HG02798 (cell line): ENCODE results near the gene COPZ2.
"Not testable (repeated sequence)": the region's sequence is repeated elsewhere in the genome, so short reads cannot be mapped to it uniquely, and the experiment has no call there.

Source experiments
- ATAC-seq: cut with Tn5 transposase; IDR thresholded peaks from one replicate; pipeline ENCODE4 v1.9.1; 2021; ENCODE audit warnings: mild to moderate bottlenecking; ENCODE audit not compliant: unreplicated experiment, poor library complexity

COPZ2 gene

DNA sequence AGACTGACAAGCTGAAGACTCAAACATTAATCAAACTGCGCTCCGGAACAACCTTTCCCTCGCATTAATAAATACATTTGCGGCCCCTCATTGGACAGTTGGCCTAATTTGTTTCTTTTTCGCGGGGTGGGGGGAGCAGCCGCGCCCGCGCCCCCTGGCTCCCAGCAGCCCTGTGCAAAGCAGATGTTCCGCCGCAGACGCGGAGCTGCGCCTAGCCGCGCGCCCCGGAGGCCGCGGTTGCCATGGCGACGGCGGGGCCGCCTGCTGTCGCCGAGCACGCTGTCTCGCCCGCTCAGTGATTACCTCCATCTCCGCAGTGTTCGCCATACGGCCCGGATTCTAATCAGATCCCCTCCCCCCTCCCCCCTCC is 25.5 kb downstream of the COPZ2 start:
- ATAC-seq, result peak; percentile 45

DNA sequence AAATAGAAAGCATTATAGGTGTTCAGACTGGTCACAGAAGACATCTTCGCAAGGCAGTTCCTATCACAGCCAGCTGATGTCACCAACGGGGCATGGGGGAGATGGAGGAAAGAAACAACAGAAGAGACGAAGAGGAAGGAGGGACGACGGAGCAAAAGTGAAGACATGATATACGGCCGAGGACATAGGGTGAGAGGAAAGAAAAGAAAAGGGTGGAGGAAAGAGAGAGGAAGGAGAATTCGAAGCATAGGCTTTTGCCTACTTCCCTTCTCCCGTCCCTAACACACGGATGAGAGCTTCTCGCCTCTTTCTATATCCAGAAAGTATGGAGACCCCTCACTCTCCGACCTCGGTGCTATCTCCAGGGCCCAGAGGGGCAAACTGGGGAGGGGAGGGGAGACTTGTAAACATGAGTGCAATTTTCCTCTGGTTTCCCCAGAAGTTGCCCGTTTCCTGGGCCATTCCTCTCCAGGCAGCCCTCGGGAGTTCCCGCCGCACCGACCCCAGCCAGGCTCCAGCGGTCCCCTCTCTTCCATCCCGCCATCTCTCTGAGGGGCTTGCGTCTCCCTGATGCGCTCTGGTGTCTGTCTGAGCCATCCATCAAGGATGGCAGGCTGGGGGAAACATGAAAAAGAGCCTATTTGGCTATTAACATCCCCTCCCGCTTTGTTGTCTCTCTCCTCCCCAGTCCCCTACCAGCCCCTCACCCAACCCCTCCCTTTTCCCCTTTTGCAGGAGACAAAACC is 26.0 kb downstream of the COPZ2 start:
- ATAC-seq, result no peak

- ATAC-seq, result no peak
Measured at GRCh38 chr17:48010193-48010592, 27.4 kb downstream of the COPZ2 start.

DNA sequence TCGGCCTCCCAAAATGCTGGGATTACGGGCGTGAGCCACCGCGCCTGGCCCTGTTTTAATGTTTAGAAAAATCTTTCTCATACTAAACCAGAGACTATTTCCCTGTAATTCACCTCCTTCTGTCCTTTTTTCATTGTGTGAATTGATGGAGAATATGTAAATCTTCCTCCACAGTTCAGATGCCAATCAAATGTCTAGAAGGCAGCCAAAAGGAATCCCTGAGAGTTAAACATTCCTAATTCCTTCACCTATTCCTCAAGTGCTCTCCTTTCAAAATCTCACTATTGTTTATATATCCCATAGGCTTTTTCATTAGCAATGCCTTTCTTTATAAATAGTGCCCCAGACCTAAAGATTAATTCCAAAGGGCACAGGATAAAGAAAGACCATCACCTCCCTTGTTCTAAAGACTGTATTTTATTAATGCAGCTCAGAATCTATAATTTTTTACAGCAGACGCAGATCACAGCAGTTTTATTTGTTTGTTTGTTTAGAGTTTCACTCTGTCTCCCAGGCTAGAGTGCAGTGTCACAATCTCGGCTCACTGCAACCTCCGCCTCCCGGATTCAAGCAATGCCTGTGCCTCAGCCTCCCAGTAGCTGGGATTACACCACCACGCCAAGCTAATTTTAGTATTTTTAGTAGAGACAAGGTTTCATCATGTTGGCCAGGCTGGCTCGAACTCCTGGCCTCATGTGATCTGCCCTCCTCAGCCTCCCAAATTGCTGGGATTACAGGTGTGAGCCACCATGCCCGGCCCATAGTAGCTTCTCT is 30.5 kb downstream of the COPZ2 start:
- ATAC-seq, result no peak

- no peak for ATAC-seq
Measured at GRCh38 chr17:48004983-48005382, 32.6 kb downstream of the COPZ2 start.

GRCh38 chr17:48003417-48004151 is 34.0 kb downstream of the COPZ2 start:
- no peak for ATAC-seq

- no peak for ATAC-seq
Measured at GRCh38 chr17:48002916-48003416, 34.6 kb downstream of the COPZ2 start.

DNA sequence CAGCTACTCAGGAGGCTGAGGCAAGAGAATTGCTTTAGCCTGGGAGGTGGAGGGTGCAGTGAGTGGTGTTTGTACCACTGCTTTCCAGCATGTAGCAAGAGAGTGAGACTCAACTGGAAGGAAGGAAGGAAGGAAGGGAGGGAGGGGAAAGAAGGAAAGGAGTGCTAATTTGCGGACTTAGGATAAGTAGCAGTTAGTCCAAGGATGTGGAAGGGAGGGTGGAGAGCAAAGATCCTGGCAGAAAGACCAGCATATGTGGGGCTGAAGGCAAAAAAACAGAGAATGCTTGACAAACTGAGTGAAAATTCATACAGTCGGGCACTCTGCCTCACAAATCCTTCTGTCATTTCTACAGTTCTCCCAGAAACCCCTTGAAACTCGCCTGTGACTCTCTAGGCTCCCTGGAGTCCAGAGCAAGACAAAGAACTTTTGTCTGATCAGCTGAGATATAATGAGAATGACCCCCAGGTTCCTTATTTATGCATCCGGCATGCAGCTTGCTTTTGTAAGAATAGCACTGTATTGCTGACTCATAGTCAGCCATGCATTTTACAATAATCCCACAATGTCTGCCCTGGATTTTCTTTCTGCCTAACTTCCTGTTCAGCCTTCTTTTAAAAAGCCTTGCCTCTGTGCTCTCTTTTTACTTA is 35.2 kb downstream of the COPZ2 start:
- ATAC-seq, result peak; percentile 31

- ATAC-seq, result not testable (repeated sequence)
Measured at GRCh38 chr17:48001657-48002056, 35.9 kb downstream of the COPZ2 start.

DNA sequence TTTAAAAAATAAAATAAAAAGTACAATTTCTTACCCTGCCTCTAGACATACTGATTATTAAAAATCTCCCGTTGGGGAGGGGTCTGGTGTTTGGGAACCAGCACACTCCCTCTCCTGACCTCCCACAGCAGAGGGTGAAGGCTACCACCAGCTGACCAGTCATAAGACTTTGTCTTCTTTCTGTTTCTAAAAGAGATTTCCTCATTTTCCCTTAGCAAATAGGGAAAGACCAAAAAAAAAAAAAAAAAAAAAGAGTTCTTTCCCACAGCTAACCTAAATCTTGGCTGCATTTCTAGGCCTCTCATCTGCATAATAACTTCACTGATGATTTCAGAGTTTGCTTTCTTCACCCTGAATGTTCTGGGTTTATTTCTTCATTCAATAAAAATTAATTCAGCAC is 36.4 kb downstream of the COPZ2 start:
- ATAC-seq, result no peak

- ATAC-seq, result no peak
Measured at GRCh38 chr17:47999582-47999981, 38.0 kb downstream of the COPZ2 start.

DNA sequence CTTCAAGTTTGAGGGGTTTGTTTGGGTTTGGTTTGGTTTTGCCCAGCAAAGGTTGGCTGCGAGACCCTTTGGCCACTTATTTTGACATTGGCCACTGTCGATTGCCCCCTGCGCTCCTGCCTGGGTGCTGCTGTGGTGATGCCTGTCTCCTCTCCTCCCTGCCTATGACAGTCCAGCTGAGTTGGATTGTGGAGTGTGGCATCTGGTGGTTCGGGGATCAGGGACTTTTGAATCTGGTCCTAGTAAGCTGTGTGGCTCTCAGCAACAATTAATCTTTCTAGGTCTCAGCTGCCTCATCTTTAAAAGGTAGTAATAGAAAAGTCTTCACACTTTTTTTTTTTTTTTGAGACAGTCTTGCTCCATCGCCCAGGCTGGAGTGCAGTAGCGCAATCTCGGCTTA is 39.6 kb downstream of the COPZ2 start:
- ATAC-seq, result no peak

DNA sequence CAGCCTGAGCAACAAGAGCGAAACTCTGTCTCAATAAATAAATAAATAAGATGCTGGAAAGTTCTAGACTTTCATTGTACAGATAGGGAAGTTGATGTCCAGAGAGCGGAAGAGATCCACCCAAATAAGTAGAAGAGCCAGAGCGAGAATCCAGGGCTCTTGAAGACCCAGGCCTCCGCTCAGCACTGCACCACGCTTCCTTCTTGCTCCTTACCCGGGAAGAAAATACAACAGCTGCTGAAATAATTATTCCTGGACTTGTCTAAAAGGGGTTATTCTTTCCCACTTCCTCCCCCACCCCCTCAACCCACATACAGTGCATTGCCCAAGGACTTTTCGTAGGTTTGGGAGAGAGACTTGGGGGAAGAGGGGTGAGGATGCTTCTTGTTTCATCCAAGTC is 40.0 kb downstream of the COPZ2 start:
- no peak for ATAC-seq

GRCh38 chr17:47996201-47996600 is 41.4 kb downstream of the COPZ2 start:
- ATAC-seq, result no peak

GRCh38 chr17:47995241-47995935 is 42.2 kb downstream of the COPZ2 start:
- ATAC-seq, result no peak

DNA sequence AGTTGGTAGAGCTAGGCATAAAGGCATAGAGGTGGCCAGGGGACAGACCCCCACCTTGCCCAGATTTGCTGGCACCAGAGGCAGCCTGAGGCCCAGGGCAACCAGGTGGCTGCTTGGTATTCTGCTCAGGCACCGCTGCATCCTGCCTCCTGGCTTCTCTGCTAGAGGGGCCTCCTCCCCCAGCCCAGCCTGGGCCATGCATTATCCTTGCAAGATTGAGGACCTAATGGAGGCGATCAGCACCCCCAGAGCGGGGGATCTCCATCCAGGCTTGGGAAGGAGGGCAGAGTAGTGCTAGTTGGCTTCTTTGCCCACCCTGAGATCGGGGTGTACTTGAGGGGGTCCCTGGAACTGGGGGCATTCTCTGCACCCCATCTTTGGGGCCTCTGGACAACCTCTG is 42.9 kb downstream of the COPZ2 start:
- ATAC-seq, result no peak

DNA sequence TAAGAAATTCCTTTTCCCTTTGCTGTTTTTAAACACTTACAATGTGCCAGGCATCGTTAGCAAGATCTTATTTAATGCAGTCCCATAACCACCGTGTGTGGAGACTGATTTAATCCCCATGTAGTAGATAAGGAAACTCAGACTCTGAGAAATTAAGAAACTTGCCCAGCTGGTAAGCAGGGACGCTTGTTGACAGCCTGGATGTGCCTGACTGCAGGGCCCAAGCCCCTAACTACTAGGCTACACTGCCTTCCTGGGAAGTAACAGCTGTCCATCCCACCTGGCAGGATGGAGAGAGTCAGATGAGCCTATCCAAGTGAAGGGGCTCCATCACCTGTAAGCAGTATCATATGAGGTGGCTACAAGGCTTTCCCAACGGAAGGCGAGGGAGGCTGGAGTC is 43.6 kb downstream of the COPZ2 start:
- ATAC-seq, result no peak

- ATAC-seq, result no peak
Measured at GRCh38 chr17:47993031-47993564, 44.5 kb downstream of the COPZ2 start.

- no peak for ATAC-seq
Measured at GRCh38 chr17:47992216-47992615, 45.4 kb downstream of the COPZ2 start.
